ENCODE measurements around the gene PEAR1.

- no peak for TF ChIP-seq CTCF (IDR thresholded peaks at IDR 0.05 in 4 of 5, conservative IDR thresholded peaks at IDR 0.05 in 1 of 5)
- TF ChIP-seq POLR2A (IDR thresholded peaks at IDR 0.05) = no peak
Observed at GRCh38 chr1:156912861-156913808, 19.6 kb downstream of the PEAR1 start.
